Urinary bladder (tissue), 4 donors: ENCODE data around the gene DNAJC16. TPM values are rescaled to one million over a fixed set of nuclear protein-coding genes. Genes with fewer than 3 reads are reported as not detected.
"Not testable (repeated sequence)": the region's sequence is repeated elsewhere in the genome, so short reads cannot be mapped to it uniquely, and the experiment has no call there.

Experiments
- DNase-seq: peaks from one replicate; pipeline ENCODE4 v3.0.0-alpha.2; 2015; ENCODE audit errors: extremely low spot score
- H3K27ac ChIP-seq: one replicate; pipeline ENCODE4 v1.5.1; 2013; ENCODE audit warnings: low read depth, mild to moderate bottlenecking, moderate library complexity
- H3K36me3 ChIP-seq: one replicate; pipeline ENCODE4 v1.6.1; 2013; ENCODE audit warnings: mild to moderate bottlenecking, moderate library complexity; ENCODE audit not compliant: insufficient read depth
- H3K4me1 ChIP-seq: one replicate; pipeline ENCODE4 v1.6.1; 2013; ENCODE audit warnings: mild to moderate bottlenecking, moderate library complexity; ENCODE audit not compliant: insufficient read depth
- H3K4me3 ChIP-seq: one replicate; pipeline ENCODE4 v1.5.1; 2013; ENCODE audit warnings: low read depth, low read length
- WGBS: extraction: QIAGEN DNeasy Blood & Tissue Kit; methylation state at CpG from one replicate; pipeline ENCODE4 v1.1.7; 2013; 5-methylcytosine and 5-hydroxymethylcytosine counted together
- polyA plus RNA-seq: library from polyadenylated mRNA; stranded (reverse); fragments of 200-250 nt; gene quantifications from one replicate; pipeline ENCODE4 v1.2.3, GENCODE V29; 2013
- total RNA-seq: library from RNA; depleted of rRNA; stranded (reverse); fragments of >200 nt; gene quantifications from one replicate; pipeline ENCODE4 v1.2.3, GENCODE V29; 2014
- donor health status: healthy with polysubstance abuse.
- donor health status: healthy.

DNAJC16 gene
- total and polyA plus RNA-seq, 2 donors, result 5.6 to 18.7 TPM

DNA sequence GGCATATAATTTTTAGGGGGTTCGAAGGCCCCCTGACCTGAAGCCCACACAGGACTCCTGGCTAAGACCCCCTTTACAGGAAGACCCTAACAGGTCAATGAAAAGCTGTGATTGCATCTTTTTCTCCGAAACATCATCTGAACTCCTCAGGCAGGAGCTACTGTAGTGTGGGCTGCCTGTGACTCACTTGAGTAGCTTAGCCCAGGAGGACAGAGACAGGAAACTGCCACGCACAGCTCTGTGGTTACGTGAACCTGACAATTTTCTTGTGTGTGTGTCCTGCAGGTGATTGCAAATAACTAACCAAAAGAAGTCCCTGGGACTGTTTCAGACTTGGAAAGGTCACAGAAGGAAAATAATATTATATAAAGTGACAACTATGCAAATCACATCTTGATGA lies 35.6 kb upstream of the DNAJC16 start:
- H3K4me1 ChIP-seq, H3K36me3 ChIP-seq, H3K4me3 ChIP-seq, H3K27ac ChIP-seq, DNase-seq: not testable (repeated sequence)
- WGBS, result 95% methylated on average over 4 of the region's 4 CpGs

DNA sequence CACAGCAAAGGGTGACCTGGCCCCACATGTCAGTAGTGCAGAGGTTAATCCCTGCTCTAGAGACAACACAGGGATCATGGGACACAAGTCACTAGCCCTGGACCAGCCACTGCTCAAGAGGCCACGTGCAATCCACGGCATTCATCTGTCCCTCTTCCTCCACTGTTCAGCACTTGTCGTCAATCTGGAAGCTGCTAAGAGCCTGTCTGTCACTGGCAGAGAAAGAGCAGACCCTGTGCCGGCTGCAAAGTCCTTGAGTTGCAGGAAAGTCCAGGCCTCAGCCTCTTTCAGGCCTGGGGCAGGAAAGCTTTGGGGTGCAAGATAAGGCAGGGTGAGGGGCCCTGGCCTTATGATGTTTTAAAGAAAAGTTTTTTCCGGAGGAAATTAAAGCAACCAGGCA lies 34.1 kb upstream of the DNAJC16 start:
- no peak overlapping the region for H3K4me3 ChIP-seq
- no peaks in the 10 kb centered on the region for H3K4me1 ChIP-seq
- no peaks in the 10 kb centered on the region for H3K36me3 ChIP-seq
- 66% methylated on average over 5 of the region's 5 CpGs for WGBS
- DNase-seq, result no peak
- no peak overlapping the region for H3K27ac ChIP-seq

DNA sequence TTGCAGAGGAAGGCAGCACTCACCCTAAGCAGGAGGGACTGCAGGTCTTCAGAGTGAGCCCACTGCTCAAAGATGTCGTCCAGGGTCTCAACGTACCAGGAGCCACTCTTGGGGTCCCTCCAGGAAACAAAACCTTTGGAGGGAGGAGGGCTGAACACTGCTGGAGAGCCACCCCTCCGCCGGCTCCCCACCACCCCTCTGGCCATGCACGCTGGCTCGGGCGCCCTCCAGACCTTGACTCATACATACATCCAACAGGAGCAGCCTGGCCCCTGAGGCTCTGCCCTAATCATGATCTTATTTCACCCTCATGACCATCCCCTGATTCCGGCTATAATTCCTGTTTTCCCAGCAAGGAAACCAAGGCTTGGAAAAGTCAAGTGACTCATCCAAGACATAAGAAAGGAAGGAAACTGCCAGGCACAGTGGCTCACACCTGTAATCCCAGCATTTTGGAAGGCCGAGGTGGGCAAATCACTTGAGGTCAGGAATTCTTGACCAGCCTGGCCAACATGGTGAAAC lies 32.7 kb upstream of the DNAJC16 start:
- H3K4me3 ChIP-seq, result no peak overlapping the region
- H3K27ac ChIP-seq, result no peak overlapping the region
- no peaks in the 10 kb centered on the region for H3K4me1 ChIP-seq
- no peak for DNase-seq
- WGBS, result 87% methylated on average over 9 of the region's 9 CpGs
- no peaks in the 10 kb centered on the region for H3K36me3 ChIP-seq

DNA sequence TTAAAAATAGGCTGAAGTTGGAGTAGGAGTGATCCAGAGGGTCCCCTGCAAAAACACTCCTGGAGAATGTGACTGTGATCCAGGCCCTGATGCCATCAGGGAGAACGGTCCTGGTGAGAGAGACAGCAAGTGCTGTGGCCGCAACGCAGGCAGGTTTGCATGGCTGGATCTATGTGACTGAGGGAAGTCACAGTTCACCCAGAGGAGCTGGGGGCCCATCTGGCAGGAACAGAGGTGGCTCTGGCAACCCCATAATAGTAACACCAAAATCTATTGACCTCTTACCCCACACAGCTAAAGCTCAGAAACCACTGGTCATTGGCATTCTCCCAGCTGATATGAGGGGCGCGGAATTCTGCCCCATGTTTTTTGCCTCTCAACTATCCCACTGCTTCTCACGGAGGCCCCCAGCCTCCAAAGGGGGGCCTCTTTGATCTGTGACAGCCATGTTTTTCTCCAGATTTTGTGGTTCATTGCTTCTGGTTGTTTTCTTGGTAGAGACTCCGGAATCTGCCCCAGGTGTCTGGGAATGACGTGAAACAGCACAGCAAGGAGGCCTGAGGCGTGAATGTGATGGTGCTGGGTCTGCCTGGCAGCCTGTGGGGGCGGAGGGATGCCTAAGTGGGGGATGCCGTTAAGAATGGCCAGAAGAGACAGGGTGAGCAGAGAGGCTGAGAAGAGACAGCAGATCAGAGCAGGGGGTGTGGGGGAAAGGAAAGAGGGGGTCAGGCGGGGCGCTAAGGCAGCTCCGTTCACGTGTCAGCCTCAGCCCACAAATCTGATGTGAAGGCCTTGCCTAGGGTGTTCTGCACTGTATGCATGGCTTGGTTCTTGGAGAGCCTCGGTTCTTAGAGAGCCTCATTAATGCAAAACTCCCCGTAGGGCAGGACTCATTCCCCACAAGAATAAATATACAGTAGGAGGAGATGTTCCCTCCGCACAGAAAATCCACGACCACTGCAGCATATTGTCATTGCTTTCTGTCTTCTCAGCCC lies 26.2 kb upstream of the DNAJC16 start:
- no peaks in the 10 kb centered on the region for H3K4me1 ChIP-seq
- WGBS, result 79% methylated on average over 19 of the region's 19 CpGs
- no peak overlapping the region for H3K4me3 ChIP-seq
- no peak overlapping the region for H3K27ac ChIP-seq
- peaks cover 3% of the 10 kb centered on the region for H3K36me3 ChIP-seq
- no peak for DNase-seq

DNA sequence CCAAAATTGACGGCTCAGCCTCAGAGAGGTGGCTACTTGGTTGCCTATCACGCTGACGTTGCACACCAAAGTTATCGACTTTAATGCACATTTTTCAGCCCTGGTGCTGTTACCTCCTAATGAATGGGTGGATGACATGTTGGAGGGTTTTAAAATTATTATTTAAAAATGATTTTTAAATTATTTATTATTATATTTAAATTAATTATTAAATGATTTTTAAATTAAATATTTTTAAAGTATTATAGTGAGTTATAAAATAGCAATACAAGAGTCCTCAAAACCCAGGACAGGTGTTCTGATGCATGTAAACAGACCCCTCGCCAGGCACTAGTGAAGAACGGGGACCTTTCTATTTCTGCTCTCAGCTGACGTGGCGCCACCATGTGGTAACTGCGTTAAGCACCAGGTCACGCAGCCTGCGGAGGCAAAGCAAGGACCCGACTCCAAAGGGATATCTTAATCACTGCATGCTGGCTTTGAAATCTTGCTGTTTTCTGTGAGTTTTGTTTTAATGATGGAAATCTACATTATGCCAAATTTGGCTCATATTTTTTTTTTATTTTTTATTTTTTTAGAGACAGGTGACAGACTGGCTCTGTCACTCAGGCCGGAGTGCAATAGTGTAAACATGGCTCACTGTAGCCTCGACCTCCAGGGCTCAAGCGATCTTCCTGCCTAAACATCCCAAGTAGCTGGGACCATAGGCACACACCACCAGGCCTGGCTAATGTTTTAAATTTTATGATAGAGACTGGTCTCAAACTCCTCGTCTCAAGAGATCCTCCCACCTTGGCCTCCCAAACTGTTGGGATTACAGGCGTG lies 25.2 kb upstream of the DNAJC16 start:
- H3K4me3 ChIP-seq, result no peak overlapping the region
- peaks cover 3% of the 10 kb centered on the region for H3K36me3 ChIP-seq
- no peak for DNase-seq

DNA sequence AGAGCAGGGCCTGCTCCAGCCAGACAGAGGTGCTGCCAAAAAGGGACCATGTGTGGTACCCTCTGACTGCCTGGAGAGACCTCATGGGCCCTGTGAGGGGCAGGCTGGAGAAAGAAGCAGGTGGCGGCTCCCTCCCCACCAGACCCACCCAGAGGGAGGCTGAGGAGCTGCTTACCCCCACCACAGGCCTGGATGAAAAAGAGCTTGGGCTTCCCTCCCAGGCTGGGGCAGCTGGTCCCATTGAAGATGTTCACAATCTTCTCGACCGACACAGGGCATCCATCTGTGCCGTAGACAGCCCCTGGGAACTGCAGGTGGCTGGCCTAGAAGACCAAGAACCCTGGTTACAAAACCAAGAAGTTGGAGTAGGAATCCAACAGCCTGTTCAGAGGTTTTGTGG lies 22.2 kb upstream of the DNAJC16 start:
- H3K36me3 ChIP-seq, result peaks cover 3% of the 10 kb centered on the region
- DNase-seq, result no peak
- no peaks in the 10 kb centered on the region for H3K4me1 ChIP-seq
- WGBS, result 94% methylated on average over 4 of the region's 4 CpGs
- no peak overlapping the region for H3K27ac ChIP-seq
- H3K4me3 ChIP-seq, result no peak overlapping the region

More for the DNA sequence above, 25.2 kb upstream of the DNAJC16 start:
- 68% methylated on average over 17 of the region's 17 CpGs for WGBS
- Histone ChIP-seq H3K4me1 (no peaks in the 10 kb centered on the region), H3K27ac (no peak overlapping the region)

DNA sequence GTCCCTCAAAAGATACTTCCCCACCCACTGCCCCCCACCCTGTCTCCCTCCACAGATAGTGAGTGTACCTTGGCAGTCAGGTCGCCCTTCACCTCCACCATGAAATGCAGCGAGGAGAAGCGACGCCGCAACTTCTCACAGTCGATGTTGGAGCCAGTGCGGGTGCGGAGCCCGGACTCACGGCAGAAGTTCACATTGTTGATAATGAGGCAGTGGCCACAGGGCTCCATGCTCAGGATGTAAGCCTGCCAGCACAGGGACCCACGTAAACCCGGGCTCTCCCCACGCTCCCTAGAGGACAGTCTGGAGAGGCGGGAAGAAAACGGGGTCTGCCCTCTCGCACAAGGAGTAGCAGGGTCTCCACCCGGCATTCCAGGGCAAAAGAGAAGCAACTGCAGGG lies 19.8 kb upstream of the DNAJC16 start:
- Histone ChIP-seq H3K36me3 (peaks cover 3% of the 10 kb centered on the region), H3K4me3 (no peak overlapping the region), H3K27ac (no peak overlapping the region), H3K4me1 (no peaks in the 10 kb centered on the region)
- WGBS, result 94% methylated on average over 17 of the region's 17 CpGs
- DNase-seq, result no peak

DNA sequence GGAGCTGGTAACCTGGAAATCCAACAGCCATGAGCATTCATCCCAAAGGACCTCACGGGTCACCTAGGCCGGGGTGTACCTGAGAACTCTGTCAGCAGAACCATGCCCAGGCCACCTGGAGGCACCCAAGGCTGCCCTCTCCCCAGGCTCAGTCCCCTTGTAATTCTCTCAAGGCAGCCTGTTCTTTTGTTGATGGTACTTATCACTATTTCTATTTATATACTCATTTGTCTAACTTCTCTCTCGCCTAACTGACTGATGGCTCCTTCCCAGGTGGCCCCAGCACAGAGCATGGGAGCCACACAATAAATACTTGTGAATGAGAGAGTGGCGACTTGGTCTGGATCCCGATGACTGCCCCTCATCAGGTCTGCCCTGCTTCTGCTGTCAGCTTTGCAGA lies 19.4 kb upstream of the DNAJC16 start:
- H3K4me1 ChIP-seq, result no peaks in the 10 kb centered on the region
- DNase-seq, result no peak
- H3K36me3 ChIP-seq, result peaks cover 3% of the 10 kb centered on the region
- WGBS, result 93% methylated on average over 5 of the region's 5 CpGs
- no peak overlapping the region for H3K27ac ChIP-seq
- no peak overlapping the region for H3K4me3 ChIP-seq

DNA sequence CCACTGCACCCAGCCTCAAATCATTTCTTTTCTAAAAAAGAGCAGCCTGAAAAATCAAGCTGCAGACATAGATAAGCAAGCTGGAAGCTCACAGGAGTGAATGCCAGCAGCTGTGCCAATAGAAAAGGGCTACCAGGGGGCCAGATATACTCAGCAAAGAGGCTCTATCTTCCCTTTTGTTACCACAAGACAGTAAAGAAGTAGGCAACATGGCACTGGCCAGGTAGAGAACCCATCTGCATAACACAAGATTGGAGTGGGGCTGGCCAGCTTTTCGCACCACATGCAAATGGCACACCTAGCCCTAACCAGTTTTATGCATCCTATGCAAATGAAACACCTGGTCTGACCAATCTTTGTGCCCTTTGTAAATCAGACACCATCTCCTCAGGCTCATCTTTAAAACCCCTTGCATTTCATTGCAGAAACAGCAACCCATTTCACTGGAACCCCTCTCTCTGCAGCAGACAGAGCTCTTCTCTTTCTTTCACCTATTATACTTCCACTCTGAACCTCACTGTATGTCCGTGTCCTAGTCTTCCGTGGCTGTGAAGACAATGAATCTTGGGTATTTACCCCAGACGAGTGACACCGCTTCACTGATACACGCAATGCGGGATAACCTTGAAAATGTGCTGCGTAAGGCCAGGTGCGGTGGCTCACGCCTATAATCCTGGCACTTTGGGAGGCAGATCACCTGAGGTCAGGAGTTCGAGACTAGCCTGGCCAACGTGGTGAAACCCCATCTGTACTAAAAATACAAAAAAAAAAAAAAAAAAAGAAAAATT lies 17.8 kb upstream of the DNAJC16 start:
- no peaks in the 10 kb centered on the region for H3K36me3 ChIP-seq
- no peak overlapping the region for H3K27ac ChIP-seq
- WGBS, result 90% methylated on average over 12 of the region's 12 CpGs
- DNase-seq, result no peak
- H3K4me3 ChIP-seq, result no peak overlapping the region
- H3K4me1 ChIP-seq, result no peaks in the 10 kb centered on the region

DNA sequence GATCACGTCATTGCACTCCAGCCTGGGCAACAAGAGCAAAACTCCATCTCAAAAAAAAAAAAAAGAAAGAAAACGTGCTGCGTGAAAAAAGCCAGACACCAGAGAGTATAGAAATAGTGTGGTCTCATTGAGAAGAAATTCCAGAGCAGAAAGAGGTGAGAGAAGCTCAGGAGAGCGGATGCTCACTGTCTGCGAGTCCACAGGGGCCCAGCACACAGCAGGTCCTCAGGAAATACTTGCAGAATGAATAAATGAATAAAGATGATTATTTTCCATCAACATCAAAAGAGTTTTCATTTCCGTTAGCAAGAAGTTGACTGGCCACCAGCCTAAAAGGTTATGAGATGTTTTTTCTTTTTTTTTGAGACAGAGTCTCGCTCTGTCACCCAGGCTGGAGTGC lies 17.1 kb upstream of the DNAJC16 start:
- H3K4me1 ChIP-seq, result no peaks in the 10 kb centered on the region
- no peak overlapping the region for H3K27ac ChIP-seq
- H3K4me3 ChIP-seq, result no peak overlapping the region
- no peak for DNase-seq
- no peaks in the 10 kb centered on the region for H3K36me3 ChIP-seq
- WGBS, result 81% methylated on average over 7 of the region's 7 CpGs

DNA sequence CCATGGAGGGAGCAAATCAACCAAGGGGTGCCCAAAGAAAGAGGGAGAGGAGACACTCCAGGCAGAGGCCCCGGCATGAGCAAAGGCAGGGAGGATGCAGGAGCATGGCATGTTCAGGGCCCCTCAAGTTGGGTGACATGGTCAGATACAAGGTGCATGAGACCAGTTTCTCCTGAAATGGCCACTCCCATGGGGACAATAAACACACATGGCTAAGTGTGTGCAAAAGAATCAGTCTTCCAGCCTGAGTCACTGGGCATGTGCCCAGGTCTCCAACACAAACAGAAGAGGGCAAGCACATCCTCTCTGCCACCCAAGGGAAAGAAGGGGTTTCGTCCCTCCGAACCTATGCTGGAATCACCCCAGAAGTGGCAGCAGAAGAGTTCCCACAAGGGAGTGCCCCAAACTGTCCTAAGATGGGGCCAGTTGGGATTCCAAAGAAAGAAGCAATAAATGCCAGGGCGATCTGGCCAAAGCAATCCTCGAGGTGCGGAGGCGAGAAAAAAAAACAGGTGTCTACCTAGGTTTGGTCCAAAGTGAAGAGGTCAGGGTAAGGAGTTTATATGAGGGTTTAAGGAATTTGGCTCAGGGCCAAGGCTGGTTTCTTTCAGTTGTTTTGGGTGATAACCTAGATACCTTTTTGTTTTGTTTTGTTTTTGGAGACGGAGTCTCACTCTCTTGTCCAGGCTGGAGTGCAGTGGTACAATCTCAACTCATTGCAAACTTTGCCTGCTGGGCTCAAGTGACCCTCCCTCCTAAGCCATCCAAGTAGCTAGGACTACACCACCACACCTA lies 15.8 kb upstream of the DNAJC16 start:
- Histone ChIP-seq H3K27ac (no peak overlapping the region), H3K36me3 (no peaks in the 10 kb centered on the region), H3K4me1 (no peaks in the 10 kb centered on the region), H3K4me3 (no peak overlapping the region)
- 89% methylated on average over 8 of the region's 8 CpGs for WGBS
- no peak for DNase-seq

DNA sequence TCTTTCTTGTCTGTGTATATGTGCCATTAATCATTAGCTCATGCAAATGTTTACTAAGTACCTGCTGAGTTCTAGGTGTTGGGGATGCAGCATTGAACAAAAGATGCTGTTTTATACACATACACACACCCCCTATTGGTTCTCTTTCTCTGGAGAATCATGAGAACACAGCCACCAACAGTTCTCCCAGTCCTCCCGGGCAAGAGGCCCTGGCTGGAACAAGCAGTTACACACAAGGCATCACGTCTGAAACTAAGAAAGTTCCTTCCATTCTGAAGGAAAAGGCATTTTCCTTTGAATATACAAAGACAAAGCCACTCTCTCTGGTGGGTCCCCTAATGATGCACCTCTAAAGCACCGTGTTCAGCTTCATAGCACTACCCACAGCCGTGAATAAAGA lies 13.5 kb upstream of the DNAJC16 start:
- Histone ChIP-seq H3K36me3 (no peaks in the 10 kb centered on the region), H3K27ac (no peak overlapping the region)

More for the DNA sequence above, 13.5 kb upstream of the DNAJC16 start:
- H3K4me1 ChIP-seq, result no peaks in the 10 kb centered on the region
- no peak for DNase-seq
- H3K4me3 ChIP-seq, result no peak overlapping the region
- 80% methylated on average over 4 of the region's 4 CpGs for WGBS
